H1 (cell line): ENCODE data around the gene RUNX1. TPM values are rescaled to one million over a fixed set of nuclear protein-coding genes. Genes with fewer than 3 reads are reported as not detected.

Experiments used
- CTCF ChIA-PET: fragments of 300-600 bp; sonication (Branson Sonifier 250); formaldehyde crosslinking; loops from one replicate; lab custom pipeline; 2021; ENCODE audit not compliant: partially characterized antibody; lab: Charles Lee
- POLR2A ChIA-PET: fragments of 300-600 bp; sonication (Branson Sonifier 250); formaldehyde crosslinking; loops from one replicate; lab custom pipeline; 2021; ENCODE audit warnings: inconsistent platforms; ENCODE audit not compliant: partially characterized antibody; lab: Charles Lee
- DNase-seq, 2 experiments: peaks; one replicate each; pipeline versions ENCODE4 v3.0.0 to v3.0.0-alpha.2; 2010 to 2022; ENCODE audit warnings: low spot score in 2 of 2, low read depth in 1 of 2, mixed read lengths in 1 of 2
- FAIRE-seq: peaks from 2 replicates; lab custom pipeline; 2011; peaks lifted over from hg19 to GRCh38; lab: Jason Lieb, UNC
- H2AFZ ChIP-seq: 2 replicates; pipeline ENCODE4 v1.8.1; 2012; ENCODE audit warnings: low read length, inconsistent platforms
- H2AK5ac ChIP-seq: 2 replicates; pipeline ENCODE4 v1.6.1; 2013; ENCODE audit warnings: low read depth, low read length
- H2BK120ac ChIP-seq: replicated peaks from 2 replicates; pipeline ENCODE3; 2013; ENCODE audit warnings: low read depth, low read length, inconsistent platforms
- H2BK12ac ChIP-seq: 2 replicates; pipeline ENCODE4 v1.6.1; 2013; ENCODE audit warnings: low read depth, low read length
- H2BK15ac ChIP-seq: 2 replicates; pipeline ENCODE4 v1.6.1; 2013; ENCODE audit warnings: low read length
- H2BK20ac ChIP-seq: 2 replicates; pipeline ENCODE4 v1.6.1; 2013; ENCODE audit warnings: low read length
- H2BK5ac ChIP-seq: 2 replicates; pipeline ENCODE4 v1.6.1; 2013; ENCODE audit warnings: low read depth, low read length
- H3K14ac ChIP-seq: 2 replicates; pipeline ENCODE4 v1.6.1; 2013; ENCODE audit warnings: inconsistent platforms; ENCODE audit not compliant: insufficient read length
- H3K18ac ChIP-seq: 2 replicates; pipeline ENCODE4 v1.6.1; 2013; ENCODE audit warnings: low read length; ENCODE audit errors: extremely low read depth
- H3K23ac ChIP-seq: 2 replicates; pipeline ENCODE4 v1.6.1; 2013; ENCODE audit warnings: inconsistent platforms; ENCODE audit not compliant: insufficient read length
- H3K23me2 ChIP-seq: 2 replicates; pipeline ENCODE4 v1.6.1; 2013; ENCODE audit warnings: low read depth, low read length
- H3K27ac ChIP-seq: 2 replicates; pipeline ENCODE4 v1.6.1; 2011; ENCODE audit warnings: low read depth, low read length, inconsistent platforms
- H3K27me3 ChIP-seq, 4 experiments: replicated peaks in 1 of 4; 1 replicate in 1 of 4; 2 replicates in 3 of 4; pipeline versions ENCODE4 v1.6.1 to v1.8.1; 2011 to 2013; ENCODE audit warnings: low read length in 3 of 4, mild to moderate bottlenecking in 3 of 4, inconsistent platforms in 2 of 4, mixed read lengths in 2 of 4, moderate library complexity in 1 of 4; ENCODE audit not compliant: control insufficient read depth in 3 of 4, insufficient read depth in 3 of 4; ENCODE audit errors: extremely low read depth in 1 of 4
- H3K36me3 ChIP-seq, 4 experiments: 2 replicates each; pipeline versions ENCODE4 v1.6.1 to v1.8.1; 2011 to 2013; ENCODE audit warnings: mild to moderate bottlenecking in 4 of 4, low read length in 3 of 4, moderate library complexity in 2 of 4, control low read depth in 1 of 4, inconsistent platforms in 1 of 4; ENCODE audit not compliant: insufficient read depth in 4 of 4, control insufficient read depth in 2 of 4
- H3K4ac ChIP-seq: replicated peaks from 2 replicates; pipeline ENCODE3; 2013; ENCODE audit warnings: low read length, low read depth, mixed read lengths, inconsistent platforms; ENCODE audit not compliant: insufficient read length
- H3K4me1 ChIP-seq, 4 experiments: replicated peaks in 1 of 4; 1 replicate in 1 of 4; 2 replicates in 3 of 4; pipeline versions ENCODE4 v1.6.1 to v1.8.1; 2011 to 2013; ENCODE audit warnings: low read length in 3 of 4, inconsistent platforms in 2 of 4, mixed read lengths in 1 of 4; ENCODE audit not compliant: insufficient read depth in 4 of 4, control insufficient read depth in 3 of 4
- H3K4me2 ChIP-seq, 2 experiments: 2 replicates each; pipeline versions ENCODE4 v1.6.1 to v1.8.1; 2011 to 2013; ENCODE audit warnings: low read depth in 2 of 2, low read length in 2 of 2, control low read depth in 1 of 2, inconsistent platforms in 1 of 2, mild to moderate bottlenecking in 1 of 2; ENCODE audit not compliant: insufficient read depth in 1 of 2
- H3K4me3 ChIP-seq, 4 experiments: fragments of 200-600, 300-600 bp in 1 of 4; sonication (generic), shearing (Covaris generic), sonication (Bioruptor Twin) in 1 of 4; 2 replicates each; pipeline versions ENCODE4 v1.5.1 to v1.8.1; 2011 to 2016; ENCODE audit warnings: low read length in 4 of 4, low read depth in 3 of 4, control low read depth in 2 of 4, inconsistent platforms in 2 of 4, mild to moderate bottlenecking in 2 of 4, mixed read lengths in 1 of 4, moderate library complexity in 1 of 4; ENCODE audit not compliant: insufficient read depth in 2 of 4; ENCODE audit errors: extremely low read depth in 1 of 4
- H3K56ac ChIP-seq: replicated peaks from 2 replicates; pipeline ENCODE3; 2013; ENCODE audit warnings: low read depth, mild to moderate bottlenecking, mixed read lengths, low read length, inconsistent platforms; ENCODE audit not compliant: insufficient read length
- H3K79me1 ChIP-seq: 2 replicates; pipeline ENCODE4 v1.6.1; 2013; ENCODE audit warnings: low read depth, low read length, control low read depth
- H3K79me2 ChIP-seq, 2 experiments: 2 replicates each; pipeline versions ENCODE4 v1.6.1 to v1.8.1; 2012 to 2013; ENCODE audit warnings: low read length in 2 of 2, mild to moderate bottlenecking in 2 of 2, inconsistent platforms in 1 of 2; ENCODE audit not compliant: insufficient read depth in 2 of 2, control insufficient read depth in 1 of 2
- H3K9ac ChIP-seq, 4 experiments: replicated peaks in 1 of 4; 1 replicate in 1 of 4; 2 replicates in 3 of 4; pipeline versions ENCODE4 v1.6.1 to v1.8.1; 2011 to 2013; ENCODE audit warnings: low read depth in 3 of 4, low read length in 3 of 4, control low read depth in 2 of 4, mild to moderate bottlenecking in 2 of 4, moderate library complexity in 2 of 4, inconsistent platforms in 1 of 4; ENCODE audit errors: extremely low read depth in 1 of 4
- H3K9me3 ChIP-seq, 2 experiments: 2 replicates each; pipeline versions ENCODE4 v1.6.1 to v1.8.1; 2012 to 2013; ENCODE audit warnings: mild to moderate bottlenecking in 2 of 2, moderate library complexity in 2 of 2, control low read depth in 1 of 2, inconsistent platforms in 1 of 2, low read depth in 1 of 2, low read length in 1 of 2, mixed read lengths in 1 of 2; ENCODE audit not compliant: insufficient read depth in 2 of 2
- H4K20me1 ChIP-seq, 2 experiments: replicated peaks in 1 of 2; 2 replicates each; pipeline versions ENCODE3 to v1.8.1; 2011 to 2013; ENCODE audit warnings: inconsistent platforms in 2 of 2, low read length in 2 of 2, mild to moderate bottlenecking in 1 of 2; ENCODE audit not compliant: insufficient read depth in 2 of 2, control insufficient read depth in 1 of 2
- H4K5ac ChIP-seq: 2 replicates; pipeline ENCODE4 v1.6.1; 2013; ENCODE audit warnings: low read length, low read depth, mixed read lengths, inconsistent platforms; ENCODE audit not compliant: insufficient read length
- H4K8ac ChIP-seq: 2 replicates; pipeline ENCODE4 v1.8.0; 2013; ENCODE audit warnings: mild to moderate bottlenecking, moderate library complexity, low read length, inconsistent platforms; ENCODE audit not compliant: insufficient read depth; ENCODE audit errors: extremely low read depth
- H4K91ac ChIP-seq: replicated peaks from 2 replicates; pipeline ENCODE3; 2013; ENCODE audit warnings: low read length, mixed read lengths, inconsistent platforms; ENCODE audit not compliant: insufficient read length
- ASH2L ChIP-seq: fragments of 200-600, 300-600 bp; sonication (generic); IDR thresholded peaks from one replicate; pipeline ENCODE4 v1.7.1; 2017; ENCODE audit warnings: low read length
- CBX5 ChIP-seq: fragments of 300-800, 300-1000 bp; sonication (generic); IDR thresholded peaks from 2 replicates; pipeline ENCODE4 v1.7.1; 2016; ENCODE audit warnings: antibody characterized with exemption, low read length, low read depth
- CBX8 ChIP-seq: fragments of 300-800, 300-1000 bp; sonication (generic); IDR thresholded peaks from 2 replicates; pipeline ENCODE4 v1.7.1; 2016; ENCODE audit warnings: low read depth, low read length, borderline replicate concordance
- CHD1 ChIP-seq: IDR thresholded peaks from 2 replicates; pipeline ENCODE4 v1.6.1; 2012; ENCODE audit warnings: low read depth, low read length, improper control_type of control experiment
- EZH2 ChIP-seq: fragments of 200-600 bp; sonication (generic); IDR thresholded peaks from 2 replicates; pipeline ENCODE4 v1.7.1; 2012; ENCODE audit warnings: low read depth, mild to moderate bottlenecking, moderate library complexity, low read length, inconsistent platforms; ENCODE audit not compliant: severe bottlenecking
- JUN ChIP-seq: IDR thresholded peaks from 2 replicates; pipeline ENCODE4 v1.6.1; 2011; ENCODE audit warnings: low read depth, mild to moderate bottlenecking, improper control_type of control experiment, low read length
- MAFK ChIP-seq: IDR thresholded peaks from 2 replicates; pipeline ENCODE4 v1.6.1; 2012; ENCODE audit warnings: low read depth, mild to moderate bottlenecking, improper control_type of control experiment, low read length
- NANOG ChIP-seq: IDR thresholded peaks from 2 replicates; pipeline ENCODE4 v1.6.1; 2011; ENCODE audit warnings: low read length, low read depth, mild to moderate bottlenecking, inconsistent platforms; ENCODE audit not compliant: insufficient read depth, poor library complexity, severe bottlenecking
- RAD21 ChIP-seq, 2 experiments: IDR thresholded peaks in 1 of 2; conservative IDR thresholded peaks in 1 of 2; 2 replicates each; pipeline ENCODE4 v1.6.1; 2011; ENCODE audit warnings: low read depth in 2 of 2, low read length in 2 of 2, improper control_type of control experiment in 1 of 2, inconsistent platforms in 1 of 2, mild to moderate bottlenecking in 1 of 2, moderate library complexity in 1 of 2
- RXRA ChIP-seq: IDR thresholded peaks from 2 replicates; pipeline ENCODE4 v1.6.1; 2011; ENCODE audit warnings: low read depth, mild to moderate bottlenecking, low read length, moderate library complexity; ENCODE audit not compliant: insufficient read depth
- SAP30 ChIP-seq: fragments of 300-600 bp; sonication (generic); IDR thresholded peaks from 2 replicates; pipeline ENCODE4 v1.7.1; 2012; ENCODE audit warnings: low read length, moderate library complexity, mild to moderate bottlenecking, inconsistent platforms; ENCODE audit not compliant: insufficient read depth, insufficient replicate concordance
- SP4 ChIP-seq: IDR thresholded peaks from 2 replicates; pipeline ENCODE4 v1.6.1; 2012; ENCODE audit warnings: low read length, inconsistent platforms
- TCF12 ChIP-seq: IDR thresholded peaks from 2 replicates; pipeline ENCODE4 v1.6.1; 2011; ENCODE audit warnings: low read depth, mild to moderate bottlenecking, low read length
- WGBS, 2 experiments: shearing (Covaris generic) in 1 of 2; methylation state at CpG; one replicate each; pipeline versions ENCODE4 v1.1.6 to v1.1.7; 2013 to 2015; ENCODE audit warnings: low lambda C conversion rate in 2 of 2, mixed read lengths in 2 of 2, inconsistent platforms in 1 of 2, low coverage in 1 of 2, missing lambda C conversion rate in 1 of 2; ENCODE audit not compliant: insufficient replicate concordance in 2 of 2, insufficient coverage in 1 of 2, insufficient read length in 1 of 2; ENCODE audit errors: extremely low coverage in 1 of 2, missing lambda C conversion rate in 1 of 2; 5-methylcytosine and 5-hydroxymethylcytosine counted together
- polyA plus RNA-seq, 7 experiments: library from polyadenylated mRNA; depleted of rRNA in 3 of 7; stranded (reverse) in 5 of 7; unstranded in 2 of 7; fragments of >200 nt in 5 of 7; fragments of 200-250 nt in 2 of 7; gene quantifications; 1 replicate in 5 of 7; 2 replicates in 1 of 7; 4 replicates in 1 of 7; pipeline versions ENCODE4 v1.2.1 to v1.2.3, GENCODE V29; 2011 to 2013; ENCODE audit warnings: missing spikeins in 2 of 7, mixed read lengths in 2 of 7
- total RNA-seq: library from RNA; stranded (reverse); fragmentation: NEBNext Ultra II Directional; extraction: Animal tissue kit (Norgen Biotek cat#: 25700); gene quantifications from 2 replicates; pipeline ENCODE4 v1.2.1, GENCODE V29; 2021

RUNX1 gene
- total and polyA plus RNA-seq, 2 of the 8 experiments (the other 6 are each of a cell fraction or from before 2014, with no cell fraction given): 0.20 to 0.60 TPM

DNA sequence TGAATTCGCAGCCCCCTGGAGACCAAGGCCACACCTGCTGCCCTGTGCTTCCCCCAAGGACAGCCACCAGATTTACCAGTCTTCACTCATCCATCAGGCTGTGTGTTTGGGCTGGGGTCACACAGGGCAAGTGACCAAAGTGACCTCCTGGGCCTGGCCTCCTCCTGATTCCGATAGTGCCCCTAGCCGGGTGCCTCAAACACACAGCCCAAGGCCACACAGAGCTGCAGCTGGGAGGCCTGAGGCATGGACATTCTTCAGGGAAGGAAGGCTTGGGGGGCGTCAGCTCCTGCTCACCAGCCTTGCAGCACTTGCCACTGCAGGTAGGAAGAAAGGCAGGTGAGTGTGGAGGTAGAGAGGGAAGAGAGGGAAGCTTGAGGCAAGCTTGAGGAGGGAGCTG is 181.3 kb downstream of the RUNX1 start:
- no peak overlapping the region for H2BK5ac ChIP-seq
- no peaks in the 10 kb centered on the region for H3K23me2 ChIP-seq
- H4K8ac ChIP-seq: no peak overlapping the region
- H4K5ac ChIP-seq: no peak overlapping the region
- peaks cover 27 to 54% (median 47%) of the 10 kb centered on the region in 4 experiments for H3K27me3 ChIP-seq
- H3K4ac ChIP-seq: no peak overlapping the region
- peak overlapping the region; percentile 25; the same call in 1 of the 2 replicates for H2AK5ac ChIP-seq
- no peak overlapping the region for H2BK20ac ChIP-seq
- H4K91ac ChIP-seq: no peak overlapping the region
- no peak overlapping the region for H3K23ac ChIP-seq
- ChIA-PET POLR2A (interaction anchor here (0.6 kb wide), 1 partner anchor 12 kb away, joined by 3 read pairs; no protein-coding TSS in a partner anchor), CTCF (interaction anchor here (0.6 to 1.8 kb wide), 5 partner anchors 10 to 746 kb away, joined by 3 to 12 read pairs (median 5); no protein-coding TSS in a partner anchor)
- H2BK120ac ChIP-seq: no peak overlapping the region
- H4K20me1 ChIP-seq: peaks cover 3 to 12% of the 10 kb centered on the region in 2 experiments
- no peak overlapping the region for H2BK12ac ChIP-seq
- no peak overlapping the region for H2AFZ ChIP-seq
- no peak overlapping the region for H3K4me3 ChIP-seq
- no peaks in the 10 kb centered on the region for H3K79me2 ChIP-seq
- H3K18ac ChIP-seq: no peak overlapping the region
- no peaks in the 10 kb centered on the region for H3K9me3 ChIP-seq
- no peak overlapping the region for H2BK15ac ChIP-seq
- no peaks in the 10 kb centered on the region for H3K79me1 ChIP-seq
- no peak overlapping the region for H3K14ac ChIP-seq
- FAIRE-seq (no peak), DNase-seq (no peak)
- no peak overlapping the region for H3K4me2 ChIP-seq
- H3K4me1 ChIP-seq: peaks cover 4 to 11% (median 5%) of the 10 kb centered on the region in 4 experiments; a peak in 6 of 7 replicates
- H3K27ac ChIP-seq: no peak overlapping the region
- no peaks in the 10 kb centered on the region for H3K36me3 ChIP-seq
- 91% methylated on average over 3 of the region's 4 CpGs; no CpG with 5 or more reads in 1 of the 2 experiments for WGBS, 2 experiments
- no peak overlapping the region for H3K9ac ChIP-seq
- H3K56ac ChIP-seq: no peak overlapping the region
- TF ChIP-seq CBX5: no peak
- TF ChIP-seq JUN: no peak
- no peak for TF ChIP-seq RXRA
- no peak for TF ChIP-seq CBX8
- no peak for TF ChIP-seq EZH2
- TF ChIP-seq NANOG: no peak
- no peak for TF ChIP-seq TCF12
- TF ChIP-seq CHD1: no peak
- no peak for TF ChIP-seq ASH2L
- TF ChIP-seq MAFK: no peak
- no peak for TF ChIP-seq SAP30
- TF ChIP-seq SP4: no peak
- TF ChIP-seq RAD21 (IDR thresholded peaks at IDR 0.05 in 1 of 2, conservative IDR thresholded peaks at IDR 0.05 in 1 of 2; ENCODE audit: low read depth in 2 of 2, low read length in 2 of 2): no peak
